Measurements from ENCODE around the gene CLDN7.

DNA sequence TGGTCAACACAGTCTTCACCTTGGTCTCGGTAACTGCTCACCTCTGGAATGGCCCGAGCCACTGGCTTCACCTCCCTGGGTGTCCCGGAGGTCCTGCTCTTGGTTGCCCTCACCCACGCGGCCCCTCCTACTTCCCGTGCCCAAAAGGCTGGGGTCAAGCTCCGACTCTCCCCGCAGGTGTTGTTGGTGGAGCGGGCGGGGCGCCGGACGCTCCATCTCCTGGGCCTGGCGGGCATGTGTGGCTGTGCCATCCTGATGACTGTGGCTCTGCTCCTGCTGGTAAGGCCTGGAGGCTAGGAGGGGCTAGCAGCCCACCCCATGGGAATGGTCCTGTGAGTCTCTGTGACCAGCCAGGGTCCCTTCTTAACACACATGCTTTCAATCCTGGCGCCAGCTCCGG, 22.6 kb upstream of the CLDN7 start:
- no peak for TF ChIP-seq CTCF (conservative IDR thresholded peaks at IDR 0.05)
- TF ChIP-seq ZFX (IDR thresholded peaks at IDR 0.05): no peak
